NCI-H1048 (cell line): ENCODE measurements around the gene EXOSC2.

Experiments
- DNase-seq: peaks from one replicate; lab custom pipeline; 2025; lab: John Stamatoyannopoulos, UW

EXOSC2 gene

DNA sequence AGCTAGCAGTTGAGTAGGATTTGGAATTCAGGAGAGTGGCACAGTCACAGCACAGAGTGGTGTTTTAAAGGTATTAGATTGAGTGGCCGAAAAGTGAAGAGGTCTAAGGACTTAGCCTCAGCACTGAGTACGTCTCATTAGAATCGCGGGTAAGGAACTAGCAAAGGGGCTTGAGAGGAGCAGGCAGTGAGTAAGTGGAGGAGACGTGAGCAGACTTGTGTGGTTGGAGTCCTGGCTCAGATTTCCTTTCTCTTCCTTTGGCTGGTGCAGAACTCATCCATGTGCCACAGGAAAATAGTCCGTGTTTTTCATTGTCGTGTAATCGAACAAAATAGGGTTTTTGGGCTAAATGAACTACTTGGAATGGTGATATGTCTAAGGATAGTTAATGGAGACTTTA, 3.4 kb downstream of the EXOSC2 start:
- DNase-seq, result no peak

- no peak for DNase-seq
Measured at GRCh38 chr9:130698514-130698913, 4.9 kb downstream of the EXOSC2 start.

GRCh38 chr9:130699047-130699446, 5.5 kb downstream of the EXOSC2 start:
- DNase-seq, result no peak

DNA sequence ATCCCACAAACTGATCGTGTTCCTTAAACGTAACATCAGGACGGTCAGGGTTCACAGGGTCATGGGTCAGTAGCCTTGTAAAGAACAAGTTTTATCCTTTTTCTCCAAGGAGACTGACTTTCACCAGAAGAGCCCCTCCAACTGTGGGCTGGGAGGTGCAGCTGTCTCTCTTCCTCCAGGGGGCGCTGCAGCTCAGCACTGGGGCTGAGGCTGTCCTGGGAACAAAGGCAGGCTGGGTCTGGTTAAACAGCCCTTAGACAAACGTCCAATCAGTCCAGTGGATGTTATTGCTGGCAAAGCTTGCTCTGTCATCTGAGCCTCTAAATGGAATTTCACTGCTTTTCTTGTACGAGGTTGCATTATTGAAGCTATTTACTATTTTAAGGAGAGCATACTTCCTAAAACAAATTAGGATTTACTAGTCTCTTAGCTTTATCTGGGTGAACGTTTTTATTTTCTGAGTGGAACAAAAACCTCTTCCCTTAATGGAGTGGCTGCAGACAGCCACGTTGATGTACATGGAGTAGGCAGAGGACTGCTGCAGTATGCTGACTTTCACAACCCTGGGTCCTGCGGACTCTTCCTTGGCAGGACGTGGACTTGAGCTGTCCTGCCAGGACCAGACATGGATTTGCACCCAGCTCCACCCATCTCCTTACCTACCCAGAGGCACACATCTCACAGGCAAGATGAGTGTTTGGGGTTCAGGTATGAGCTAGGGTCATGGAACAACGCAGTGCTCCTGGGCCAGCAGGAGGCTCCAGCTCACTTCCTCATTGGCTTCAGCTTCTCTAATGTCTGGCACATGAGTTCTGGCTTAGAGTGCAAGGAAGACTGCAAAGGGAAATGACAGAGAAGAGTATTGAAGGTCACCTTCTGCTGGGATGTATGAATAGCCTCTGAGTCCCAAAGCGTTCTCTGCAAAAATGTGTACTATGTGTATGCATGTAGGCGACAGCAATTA, 7.8 kb downstream of the EXOSC2 start:
- DNase-seq, result peak; percentile 20

GRCh38 chr9:130703501-130703900, 9.9 kb downstream of the EXOSC2 start:
- DNase-seq, result no peak

GRCh38 chr9:130707225-130707976, 13.8 kb downstream of the EXOSC2 start:
- DNase-seq, result peak; percentile 38

DNA sequence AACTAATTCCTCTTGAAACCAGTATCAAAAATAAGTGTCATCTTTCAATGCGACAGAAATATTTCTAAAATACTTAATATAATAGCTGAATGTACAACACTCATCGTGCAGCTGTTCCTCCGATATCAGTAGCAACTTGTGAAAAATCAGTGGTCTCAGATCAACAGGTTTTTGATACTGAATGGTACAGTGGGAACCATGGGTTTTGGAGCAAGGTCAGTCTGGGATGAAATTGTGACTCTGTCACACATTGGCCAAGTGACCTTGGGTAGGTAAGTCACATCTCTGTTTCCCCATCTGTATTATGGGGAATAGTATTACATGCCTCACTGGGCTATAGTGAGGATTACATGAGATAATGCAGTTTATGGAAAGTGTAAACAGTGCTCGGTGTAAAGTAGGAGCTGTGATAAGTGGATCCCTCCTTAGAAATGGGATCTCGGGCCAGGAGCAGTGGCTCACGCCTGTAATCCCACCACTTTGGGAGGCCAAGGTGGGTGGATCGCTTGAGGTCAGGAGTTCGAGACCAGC, 17.3 kb downstream of the EXOSC2 start:
- no peak for DNase-seq

DNA sequence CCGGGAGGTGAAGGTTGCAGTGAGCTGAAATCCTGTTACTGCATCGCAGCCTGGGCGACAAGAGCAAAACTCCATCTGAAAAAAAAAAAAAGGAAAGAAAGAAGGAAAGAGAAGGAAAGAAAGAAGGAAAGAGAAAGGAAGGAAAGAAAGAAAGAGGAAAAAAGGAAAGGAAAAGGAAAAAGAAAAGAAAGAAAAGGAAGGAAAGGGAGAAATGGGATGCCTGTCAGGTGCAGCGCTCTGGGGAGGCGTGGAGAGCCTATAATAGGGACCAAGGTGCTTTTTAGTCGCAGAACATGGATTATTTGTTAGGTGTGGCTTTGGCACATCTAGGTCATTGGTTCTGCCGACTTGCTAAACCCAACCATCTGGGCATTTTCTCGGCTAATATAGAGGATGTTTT, 17.9 kb downstream of the EXOSC2 start:
- no peak for DNase-seq

DNA sequence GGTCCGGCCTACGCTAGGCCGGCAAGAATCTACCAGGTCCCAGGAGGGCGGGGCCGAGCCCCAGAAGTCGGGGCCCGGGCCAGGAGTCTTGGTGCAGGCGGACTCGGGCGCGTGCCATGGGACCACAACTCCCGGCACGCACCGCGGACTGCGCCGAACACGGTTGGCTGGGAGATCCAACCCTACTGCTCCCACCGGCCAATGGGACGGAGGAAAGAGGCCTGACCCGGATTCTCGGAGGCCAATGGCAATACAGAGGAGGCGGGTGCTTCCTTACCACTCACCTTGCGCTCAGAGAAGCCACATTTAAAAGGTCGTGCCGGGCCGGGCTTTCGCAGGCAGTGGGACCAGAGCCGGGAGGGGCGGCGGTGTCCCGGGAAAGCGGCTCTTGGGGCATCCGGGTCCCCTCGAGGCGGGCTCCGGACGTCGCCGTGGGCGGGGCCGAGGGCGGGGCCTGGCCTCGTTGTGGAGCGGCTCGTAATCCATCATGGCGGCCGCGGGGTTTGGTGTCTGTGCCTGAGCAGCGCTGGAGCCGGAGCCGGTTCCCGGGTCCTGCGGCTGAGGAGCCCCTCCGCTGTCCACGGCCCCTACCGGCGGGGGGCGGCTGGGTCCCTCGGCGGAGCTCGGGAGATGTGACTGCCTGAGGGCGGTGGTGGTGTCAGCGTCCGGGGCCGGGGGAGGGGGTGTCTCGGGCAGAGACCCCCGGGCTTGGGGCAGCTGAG, 19.1 kb downstream of the EXOSC2 start:
- DNase-seq, result peak; percentile 89

DNA sequence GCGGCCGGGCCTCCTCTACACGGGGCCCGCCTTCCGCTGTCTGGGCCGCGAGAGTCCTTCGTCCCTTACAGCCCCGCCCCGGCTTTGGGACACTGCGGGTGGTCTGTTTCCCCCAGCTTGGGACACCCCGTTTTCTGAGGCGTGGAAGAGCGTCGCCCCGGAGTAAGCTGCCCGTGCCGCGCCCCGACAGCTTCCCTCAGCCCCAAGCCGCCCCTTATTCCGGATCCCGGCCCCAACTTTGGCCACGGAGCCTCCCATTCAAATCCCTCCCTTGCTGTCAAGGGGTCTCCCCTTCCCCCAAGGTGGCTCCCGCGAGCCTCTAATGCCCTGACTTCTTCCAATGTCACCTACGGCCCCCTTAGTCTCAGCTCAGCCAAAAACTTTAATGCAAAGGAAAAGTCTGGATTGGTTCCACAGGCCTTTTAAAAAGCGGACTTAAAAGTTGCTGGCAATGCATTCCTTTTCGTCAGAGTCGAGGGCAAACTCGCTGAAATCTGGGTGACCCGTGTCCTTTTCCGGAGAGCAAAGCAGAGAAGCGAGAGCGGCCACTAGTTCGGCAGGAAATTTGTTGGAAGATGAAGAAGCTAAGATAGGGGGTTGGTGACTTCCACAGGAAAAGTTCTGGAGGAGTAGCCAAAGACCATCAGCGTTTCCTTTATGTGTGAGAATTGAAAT, 19.8 kb downstream of the EXOSC2 start:
- DNase-seq, result no peak

DNA sequence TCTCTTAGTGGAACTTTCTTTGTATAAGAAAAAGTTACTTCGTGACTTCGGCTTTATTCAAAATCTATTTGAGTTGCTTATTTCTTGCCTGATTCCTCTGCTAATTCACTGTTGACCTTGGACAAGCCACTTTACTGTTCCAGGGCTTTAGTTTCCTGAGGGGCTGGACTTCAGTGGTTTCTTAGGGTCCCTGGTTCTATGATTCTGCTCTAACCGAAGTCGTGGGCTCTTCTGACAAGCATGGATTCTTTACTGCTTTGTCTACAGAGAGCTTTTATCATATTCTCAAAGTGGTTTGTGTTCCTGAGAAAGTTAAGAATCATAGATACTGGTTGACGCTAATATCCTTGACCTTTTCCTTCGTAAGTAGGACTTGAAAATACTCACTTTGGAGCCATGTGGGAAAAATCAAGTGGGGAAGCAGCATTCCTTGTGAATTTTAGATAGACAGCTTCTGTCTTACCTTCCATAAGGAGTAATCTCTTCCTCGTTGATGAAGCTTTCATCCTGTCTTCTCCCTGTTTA, 21.1 kb downstream of the EXOSC2 start:
- DNase-seq, result no peak

GRCh38 chr9:130715270-130715669, 21.7 kb downstream of the EXOSC2 start:
- no peak for DNase-seq

GRCh38 chr9:130718562-130718961, 25.0 kb downstream of the EXOSC2 start:
- DNase-seq, result no peak

GRCh38 chr9:130720762-130721161, 27.2 kb downstream of the EXOSC2 start:
- no peak for DNase-seq

GRCh38 chr9:130728721-130729120, 35.1 kb downstream of the EXOSC2 start:
- DNase-seq, result no peak

DNA sequence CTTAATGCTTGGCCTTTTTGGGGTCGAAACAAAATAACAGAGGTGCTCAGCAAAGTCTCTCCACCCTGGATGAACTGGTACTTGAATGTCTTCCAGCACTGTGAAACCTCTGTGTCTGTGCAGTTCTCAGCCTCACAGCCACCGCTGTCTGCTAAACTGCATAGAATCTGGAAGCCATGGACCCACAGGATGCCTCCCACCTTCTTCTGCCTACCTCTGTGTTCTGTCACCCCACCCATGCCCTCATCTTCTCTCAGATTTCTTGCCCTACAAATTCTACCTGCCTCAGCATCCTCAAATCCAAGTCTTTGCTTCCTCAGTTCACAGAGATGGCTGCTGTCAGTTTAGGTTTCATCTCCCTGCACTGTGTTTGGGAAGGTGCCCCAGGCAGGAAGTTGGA, 35.6 kb downstream of the EXOSC2 start:
- DNase-seq, result no peak

DNA sequence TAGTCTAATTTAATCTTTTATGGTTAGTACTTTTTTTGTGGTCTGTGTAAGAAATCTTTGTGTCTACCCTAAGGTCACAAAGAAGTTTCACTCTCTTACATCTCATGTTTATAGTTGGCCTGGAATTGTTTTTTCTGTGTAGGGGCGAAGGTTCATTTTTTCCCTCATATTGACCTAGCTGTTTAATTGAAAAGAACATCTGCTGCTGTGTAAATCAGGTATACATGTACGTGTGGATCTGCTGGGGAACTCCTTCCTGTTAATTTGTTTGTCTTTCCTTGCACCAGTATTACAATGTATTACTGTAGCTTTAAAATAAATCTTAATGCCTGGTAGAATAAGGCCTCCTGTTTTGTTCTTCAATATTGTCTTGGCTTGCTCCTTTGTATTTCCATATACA, 37.8 kb downstream of the EXOSC2 start:
- no peak for DNase-seq

- DNase-seq, result no peak
Measured at GRCh38 chr9:130732136-130732535, 38.6 kb downstream of the EXOSC2 start.

DNA sequence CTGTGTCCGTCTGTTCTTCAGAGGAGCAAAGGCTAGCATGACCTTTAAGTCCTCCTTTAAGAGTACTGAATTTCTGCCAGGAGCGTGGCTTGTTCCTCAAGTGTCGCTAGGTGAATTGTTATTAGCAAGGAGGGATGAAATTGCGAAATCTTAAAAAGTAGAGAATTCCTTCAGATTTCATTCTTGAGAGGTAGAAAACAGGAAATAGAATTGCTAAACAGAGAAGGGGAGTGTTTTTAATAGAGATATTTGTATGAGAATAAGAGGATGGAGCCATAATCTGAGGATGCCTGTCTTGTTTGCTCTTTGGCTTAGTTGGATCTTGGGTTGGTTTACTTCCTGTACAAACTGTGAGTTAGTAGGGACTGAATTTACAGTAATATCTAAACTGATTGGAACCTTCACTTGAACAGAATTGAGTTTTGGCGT, 39.2 kb downstream of the EXOSC2 start:
- DNase-seq, result no peak

DNA sequence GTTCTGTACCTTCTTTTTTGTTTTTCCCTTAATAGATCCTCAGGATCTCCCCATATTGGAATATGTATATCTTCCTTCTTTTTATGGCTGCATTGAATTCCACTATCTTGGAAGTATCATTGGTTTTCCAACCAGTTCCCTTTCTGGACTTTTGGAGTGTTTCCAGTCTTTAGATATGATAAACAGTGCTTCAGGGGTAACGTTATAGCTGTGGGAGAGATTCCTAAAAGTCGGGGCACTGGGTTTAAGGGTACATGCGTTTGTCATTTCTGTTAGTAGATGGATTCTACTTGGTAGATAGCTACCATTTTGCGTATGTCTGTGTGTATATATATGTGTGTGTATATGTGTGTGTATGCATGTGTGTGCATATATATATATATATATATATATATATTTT, 42.0 kb downstream of the EXOSC2 start:
- no peak for DNase-seq

GRCh38 chr9:130736834-130737233, 43.3 kb downstream of the EXOSC2 start:
- no peak for DNase-seq
